Endodermal cell (in vitro differentiated cells): ENCODE measurements around the gene COX7A2. TPM values are rescaled to one million over a fixed set of nuclear protein-coding genes. Genes with fewer than 3 reads are reported as not detected.

ENCODE experiments used
- DNase-seq: peaks from one replicate; pipeline ENCODE4 v3.0.0-alpha.2; 2017
- H3K27ac ChIP-seq: 2 replicates; pipeline ENCODE4 v1.5.1; 2013; ENCODE audit warnings: mild to moderate bottlenecking, low read depth, low read length, moderate library complexity
- H3K27me3 ChIP-seq: 2 replicates; pipeline ENCODE4 v1.6.1; 2013; ENCODE audit warnings: mild to moderate bottlenecking, low read length, moderate library complexity; ENCODE audit not compliant: insufficient read depth, control insufficient read depth, poor library complexity, severe bottlenecking
- H3K36me3 ChIP-seq: 2 replicates; pipeline ENCODE4 v1.7.0; 2013; ENCODE audit warnings: mild to moderate bottlenecking, low read length, moderate library complexity; ENCODE audit not compliant: control insufficient read depth, insufficient read depth
- H3K4me1 ChIP-seq: one replicate; pipeline ENCODE4 v1.7.0; 2013; ENCODE audit warnings: low read length; ENCODE audit not compliant: control insufficient read depth, insufficient read depth
- H3K4me3 ChIP-seq: 2 replicates; pipeline ENCODE4 v1.5.1; 2013; ENCODE audit warnings: mild to moderate bottlenecking, low read length, moderate library complexity
- H3K9ac ChIP-seq: 2 replicates; pipeline ENCODE4 v1.6.1; 2013; ENCODE audit warnings: mild to moderate bottlenecking, low read length, moderate library complexity; ENCODE audit not compliant: poor library complexity, severe bottlenecking; ENCODE audit errors: extremely low read depth
- H3K9me3 ChIP-seq: 2 replicates; pipeline ENCODE4 v1.6.1; 2013; ENCODE audit warnings: mild to moderate bottlenecking, low read length, moderate library complexity; ENCODE audit not compliant: control insufficient read depth
- H3K27ac Mint-ChIP-seq: 2 replicates; pipeline ENCODE4 v1.8.0; 2020; ENCODE audit warnings: mixed read lengths
- H3K27me3 Mint-ChIP-seq: 2 replicates; pipeline ENCODE4 v1.8.0; 2021; ENCODE audit warnings: mild to moderate bottlenecking, mixed read lengths; ENCODE audit not compliant: insufficient read depth
- H3K36me3 Mint-ChIP-seq: 2 replicates; pipeline ENCODE4 v1.8.0; 2020; ENCODE audit warnings: low read depth, mixed read lengths
- H3K4me1 Mint-ChIP-seq: 2 replicates; pipeline ENCODE4 v1.8.0; 2020; ENCODE audit warnings: mixed read lengths
- H3K4me3 Mint-ChIP-seq: 2 replicates; pipeline ENCODE4 v1.8.0; 2020; ENCODE audit warnings: mild to moderate bottlenecking, moderate library complexity, mixed read lengths
- H3K9me3 Mint-ChIP-seq: 2 replicates; pipeline ENCODE4 v1.8.0; 2020; ENCODE audit warnings: mild to moderate bottlenecking, mixed read lengths
- CTCF ChIP-seq: fragments of 200-600 bp; sonication (generic); conservative IDR thresholded peaks from 2 replicates; pipeline ENCODE4 v1.5.0; 2021; ENCODE audit warnings: antibody characterized with exemption, mild to moderate bottlenecking
- WGBS, 2 experiments: methylation state at CpG; one replicate each; pipeline versions ENCODE4 v1.1.5 to v1.1.7; 2013; ENCODE audit warnings: missing lambda C conversion rate in 2 of 2, mixed read lengths in 1 of 2; ENCODE audit not compliant: insufficient coverage in 1 of 2, insufficient read length in 1 of 2; 5-methylcytosine and 5-hydroxymethylcytosine counted together
- total RNA-seq, 2 donors: library from RNA; stranded (reverse); fragmentation: NEBNext Ultra II Directional in 1 of 2; extraction: Animal tissue kit (Norgen Biotek cat#: 25700) in 1 of 2; gene quantifications; 2 replicates in 1 of 2; 3 replicates in 1 of 2; pipeline ENCODE4 v1.2.1, GENCODE V29; 2021

COX7A2 gene
- total RNA-seq, 2 donors from 2014 or later = 399 to 472 TPM

- no peak overlapping the region for H3K27ac ChIP-seq
- H3K9me3 Mint-ChIP-seq = no peaks in the 10 kb centered on the region
- no peak for TF ChIP-seq CTCF
- H3K27me3 ChIP-seq = no peaks in the 10 kb centered on the region
- no peak overlapping the region for H3K4me3 ChIP-seq
- peaks cover 44% of the 10 kb centered on the region for H3K4me1 Mint-ChIP-seq
- peaks cover 17% of the 10 kb centered on the region for H3K36me3 Mint-ChIP-seq
- peaks cover 8% of the 10 kb centered on the region for H3K9me3 ChIP-seq
- no peak overlapping the region for H3K4me3 Mint-ChIP-seq
- WGBS, 2 experiments = 89 to 94% methylated on average over 3 to 4 of the region's 4 CpGs
- H3K27ac Mint-ChIP-seq = no peak overlapping the region
- no peaks in the 10 kb centered on the region for H3K27me3 Mint-ChIP-seq
- H3K9ac ChIP-seq = no peak overlapping the region
- no peak for DNase-seq
- H3K4me1 ChIP-seq = peaks cover 2% of the 10 kb centered on the region
- H3K36me3 ChIP-seq = peaks cover 5% of the 10 kb centered on the region
Measured at GRCh38 chr6:75278474-75279077, 35.0 kb upstream of the COX7A2 start.

GRCh38 chr6:75275067-75275466 lies 31.5 kb upstream of the COX7A2 start:
- Histone ChIP-seq H3K36me3 (peaks cover 31% of the 10 kb centered on the region), H3K4me3 (no peak overlapping the region), H3K9me3 (peaks cover 40% of the 10 kb centered on the region), H3K9ac (no peak overlapping the region), H3K27ac (no peak overlapping the region), H3K27me3 (no peaks in the 10 kb centered on the region), H3K4me1 (peaks cover 2% of the 10 kb centered on the region)
- Mint-ChIP-seq H3K36me3 (peaks cover 46% of the 10 kb centered on the region), H3K4me3 (no peak overlapping the region), H3K27ac (no peak overlapping the region), H3K4me1 (peaks cover 30% of the 10 kb centered on the region), H3K27me3 (no peaks in the 10 kb centered on the region), H3K9me3 (peaks cover 19% of the 10 kb centered on the region)
- no peak for TF ChIP-seq CTCF
- DNase-seq = no peak

DNA sequence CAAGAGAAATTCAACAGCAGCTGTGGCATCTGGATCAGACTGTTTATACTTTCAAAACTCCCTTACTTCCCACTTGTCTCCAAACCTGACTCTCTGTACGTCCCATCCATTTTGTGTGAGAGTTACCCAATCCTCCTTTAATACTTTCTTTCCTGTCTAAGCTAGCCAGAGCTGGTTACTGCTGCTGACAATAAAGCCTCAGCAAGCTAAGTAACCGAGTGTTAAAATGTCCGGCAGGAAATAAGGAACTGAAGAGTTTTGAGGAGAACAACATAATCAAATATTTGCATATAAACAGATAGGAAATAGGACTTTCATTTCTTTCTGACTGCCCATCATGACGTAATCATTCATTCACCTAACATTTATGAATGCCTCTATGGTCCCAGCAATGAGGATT lies 29.4 kb upstream of the COX7A2 start:
- Histone ChIP-seq H3K9ac (no peak overlapping the region), H3K4me1 (no peaks in the 10 kb centered on the region), H3K36me3 (peaks cover 33% of the 10 kb centered on the region), H3K9me3 (peaks cover 42% of the 10 kb centered on the region), H3K27me3 (no peaks in the 10 kb centered on the region), H3K4me3 (peak overlapping the region; percentile 46), H3K27ac (no peak overlapping the region)
- Mint-ChIP-seq H3K4me3 (no peak overlapping the region), H3K36me3 (peaks cover 49% of the 10 kb centered on the region), H3K27ac (no peak overlapping the region), H3K9me3 (peaks cover 21% of the 10 kb centered on the region), H3K27me3 (no peaks in the 10 kb centered on the region), H3K4me1 (peaks cover 23% of the 10 kb centered on the region)
- no peak for TF ChIP-seq CTCF
- DNase-seq = no peak
- 96 to 100% methylated on average over 1 to 4 of the region's 4 CpGs for WGBS, 2 experiments
